ENCODE measurements around the gene NCAM1. TPM values are rescaled to one million over a fixed set of nuclear protein-coding genes. Genes with fewer than 3 reads are reported as not detected.

Gene NCAM1
- total and polyA plus RNA-seq, 2 donors from 2014 or later: 1.7 to 3.0 TPM

- intact Hi-C loops (cut with DNase I): no loop called here
- H3K27ac ChIP-seq (ENCODE audit: low read depth in 2 of 2, low read length in 2 of 2): no peak overlapping the region
- FAIRE-seq (no peak), DNase-seq (no peak)
- H3K9ac ChIP-seq (ENCODE audit: low read length in 3 of 3): no peak overlapping the region
- TF ChIP-seq CTCF (IDR thresholded peaks at IDR 0.05; ENCODE audit: borderline replicate concordance, extremely low read depth, insufficient read depth): no peak
- no peaks in the 10 kb centered on the region for H3K27me3 ChIP-seq (ENCODE audit: control insufficient read depth, insufficient read depth, low read length)
- H3K36me3 ChIP-seq (ENCODE audit: control insufficient read depth in 2 of 3, insufficient read depth in 3 of 3, low read length in 3 of 3): no peaks in the 10 kb centered on the region
- no peak overlapping the region for H3K4me3 ChIP-seq (ENCODE audit: low read length in 3 of 3)
- no peaks in the 10 kb centered on the region for H3K4me1 ChIP-seq (ENCODE audit: control insufficient read depth in 2 of 3, insufficient read depth in 2 of 3, low read depth in 1 of 3, low read length in 3 of 3)
- no peaks in the 10 kb centered on the region for H3K9me3 ChIP-seq (ENCODE audit: control insufficient read depth in 2 of 3, insufficient read depth in 1 of 3, low read length in 3 of 3)
Measured at GRCh38 chr11:113178381-113179070, 217.3 kb downstream of the NCAM1 start.

- Histone ChIP-seq H3K9ac (ENCODE audit: low read length in 3 of 3) (no peak overlapping the region), H3K27ac (ENCODE audit: low read depth in 2 of 2, low read length in 2 of 2) (no peak overlapping the region), H3K4me3 (ENCODE audit: low read length in 3 of 3) (no peak overlapping the region), H3K4me1 (ENCODE audit: control insufficient read depth in 2 of 3, insufficient read depth in 2 of 3, low read depth in 1 of 3, low read length in 3 of 3) (no peaks in the 10 kb centered on the region), H3K9me3 (ENCODE audit: control insufficient read depth in 2 of 3, insufficient read depth in 1 of 3, low read length in 3 of 3) (no peaks in the 10 kb centered on the region), H3K36me3 (ENCODE audit: control insufficient read depth in 2 of 3, insufficient read depth in 3 of 3, low read length in 3 of 3) (no peaks in the 10 kb centered on the region), H3K27me3 (ENCODE audit: control insufficient read depth, insufficient read depth, low read length) (no peaks in the 10 kb centered on the region)
- no peak for FAIRE-seq
- intact Hi-C loops (cut with DNase I): no loop called here
- no peak for DNase-seq
- no peak for TF ChIP-seq CTCF (IDR thresholded peaks at IDR 0.05; ENCODE audit: borderline replicate concordance, extremely low read depth, insufficient read depth)
Measured at GRCh38 chr11:113179181-113179704, 218.0 kb downstream of the NCAM1 start.

- Histone ChIP-seq H3K4me3 (ENCODE audit: low read length in 3 of 3) (no peak overlapping the region), H3K27ac (ENCODE audit: low read depth in 2 of 2, low read length in 2 of 2) (no peak overlapping the region), H3K36me3 (ENCODE audit: control insufficient read depth in 2 of 3, insufficient read depth in 3 of 3, low read length in 3 of 3) (no peaks in the 10 kb centered on the region), H3K27me3 (ENCODE audit: control insufficient read depth, insufficient read depth, low read length) (no peaks in the 10 kb centered on the region), H3K9ac (ENCODE audit: low read length in 3 of 3) (no peak overlapping the region), H3K4me1 (ENCODE audit: control insufficient read depth in 2 of 3, insufficient read depth in 2 of 3, low read depth in 1 of 3, low read length in 3 of 3) (no peaks in the 10 kb centered on the region), H3K9me3 (ENCODE audit: control insufficient read depth in 2 of 3, insufficient read depth in 1 of 3, low read length in 3 of 3) (no peaks in the 10 kb centered on the region)
- DNase-seq (no peak), FAIRE-seq (no peak)
- intact Hi-C loops (cut with DNase I): no loop called here
- TF ChIP-seq CTCF (IDR thresholded peaks at IDR 0.05; ENCODE audit: borderline replicate concordance, extremely low read depth, insufficient read depth): no peak
Measured at GRCh38 chr11:113181094-113181493, 219.9 kb downstream of the NCAM1 start.
